K562 (cell line): ENCODE data around the gene ZCCHC3. TPM values are rescaled to one million over a fixed set of nuclear protein-coding genes. Genes with fewer than 3 reads are reported as not detected.

Source experiments
- ETV1 ChIP-seq: fragments of 450-650 bp; conservative IDR thresholded peaks from 2 replicates; pipeline ENCODE4 v1.6.1; 2016; ENCODE audit warnings: missing genetic modification characterization, control low read depth, low read depth, missing compliant biosample characterization
- ETV5 ChIP-seq: sonication (generic); formaldehyde crosslinking; IDR thresholded peaks from 2 replicates; pipeline ENCODE4 v1.4.0; 2020; ENCODE audit warnings: low read depth, mild to moderate bottlenecking, missing genetic modification reagents
- FOSL1 ChIP-seq: fragments of 200-800 bp; sonication (Bioruptor generic); conservative IDR thresholded peaks from 2 replicates; pipeline ENCODE4 v1.6.1; 2016; ENCODE audit warnings: missing genetic modification characterization, missing compliant biosample characterization
- FOXA3 ChIP-seq, 2 experiments: fragments of 450-650 bp in 1 of 2; sonication (generic) in 1 of 2; formaldehyde crosslinking; IDR thresholded peaks in 1 of 2; conservative IDR thresholded peaks in 1 of 2; 2 replicates each; pipeline versions ENCODE4 v1.4.0 to v1.8.0; 2020 to 2022; ENCODE audit warnings: mild to moderate bottlenecking in 2 of 2, missing genetic modification reagents in 1 of 2
- KAT7 ChIP-seq: sonication (generic); formaldehyde crosslinking; IDR thresholded peaks from 2 replicates; pipeline ENCODE4 v1.8.0; 2022; ENCODE audit warnings: missing genetic modification reagents, mild to moderate bottlenecking, borderline replicate concordance
- KDM4B ChIP-seq, 2 experiments: fragments of 450-650 bp in 1 of 2; sonication (generic) in 1 of 2; IDR thresholded peaks; 2 replicates each; pipeline ENCODE4 v1.6.1; 2016 to 2017; ENCODE audit warnings: borderline replicate concordance in 2 of 2, antibody characterized with exemption in 1 of 2, low read depth in 1 of 2, mild to moderate bottlenecking in 1 of 2
- MYC ChIP-seq, 2 experiments: fragments of 250-450 bp in 1 of 2; sonication (Bioruptor Pico) in 1 of 2; IDR thresholded peaks; 2 replicates each; pipeline versions ENCODE4 v1.5.1 to v1.6.1; 2012 to 2021; ENCODE audit warnings: low read depth in 2 of 2, borderline replicate concordance in 1 of 2, improper control_type of control experiment in 1 of 2, low read length in 1 of 2, mild to moderate bottlenecking in 1 of 2, moderate library complexity in 1 of 2
- NFIC ChIP-seq: fragments of 450-650 bp; IDR thresholded peaks from 2 replicates; pipeline ENCODE4 v1.6.1; 2017; ENCODE audit warnings: mild to moderate bottlenecking, inconsistent platforms
- NR2C2 ChIP-seq, 2 experiments: fragments of 200-800 bp in 1 of 2; sonication (Bioruptor generic) in 1 of 2; sonication (generic) in 1 of 2; formaldehyde crosslinking in 1 of 2; IDR thresholded peaks; 2 replicates each; pipeline versions ENCODE4 v1.6.1 to v1.8.0; 2016 to 2022; ENCODE audit warnings: mild to moderate bottlenecking in 1 of 2, missing compliant biosample characterization in 1 of 2, missing genetic modification characterization in 1 of 2, missing genetic modification reagents in 1 of 2
- POLR2A ChIP-seq: fragments of 450-650 bp; conservative IDR thresholded peaks from 2 replicates; pipeline ENCODE4 v1.6.1; 2016
- SAFB2 ChIP-seq: fragments of 200-400 bp; formaldehyde crosslinking; IDR thresholded peaks from 2 replicates; pipeline ENCODE4 v1.6.1; 2018; ENCODE audit warnings: borderline replicate concordance, low read length, low read depth, moderate library complexity; ENCODE audit not compliant: severe bottlenecking
- YY1 ChIP-seq, 3 experiments: IDR thresholded peaks; 2 replicates each; pipeline ENCODE4 v1.6.1; 2011; ENCODE audit warnings: low read length in 2 of 3, mild to moderate bottlenecking in 2 of 3, moderate library complexity in 2 of 3, borderline replicate concordance in 1 of 3, control low read depth in 1 of 3, low read depth in 1 of 3; ENCODE audit not compliant: insufficient read depth in 3 of 3, insufficient replicate concordance in 2 of 3, control insufficient read depth in 1 of 3, insufficient read length in 1 of 3; ENCODE audit errors: extremely low read depth in 1 of 3
- polyA plus RNA-seq, 8 experiments: library from polyadenylated mRNA; depleted of rRNA in 4 of 8; stranded (reverse) in 5 of 8; unstranded in 3 of 8; fragments of >200 nt; fragmentation: Nextera tagmentation in 2 of 8; fragmentation: Illumina TruSeq in 1 of 8; extraction: Ambion mirVana in 2 of 8; extraction: Trizol in 1 of 8; gene quantifications; 2 replicates each; pipeline versions ENCODE4 v1.2.1 to v1.2.3, GENCODE V29; 2011 to 2014; ENCODE audit warnings: inconsistent platforms in 1 of 8, missing spikeins in 1 of 8
- total RNA-seq, 7 experiments: library from RNA; depleted of rRNA in 6 of 7; stranded (reverse); fragments of >200 nt in 6 of 7; fragmentation: Illumina TruSeq in 2 of 7; extraction: Trizol in 2 of 7; gene quantifications; 2 replicates each; pipeline versions ENCODE4 v1.2.1 to v1.2.3, GENCODE V29; 2011 to 2021; ENCODE audit warnings: low replicate concordance in 1 of 7
- TF ChIP-seq, protein P1 (sequence below): fragments of 450-650 bp; IDR thresholded peaks from 2 replicates; pipeline ENCODE4 v1.6.1; 2017; ENCODE audit warnings: antibody characterized with exemption
- TF ChIP-seq, protein P2 (sequence below): fragments of 450-650 bp; IDR thresholded peaks from 2 replicates; pipeline ENCODE4 v1.6.1; 2017; ENCODE audit warnings: mild to moderate bottlenecking, moderate library complexity
- TF ChIP-seq, protein P3 (sequence below): fragments of 250-450 bp; sonication (Bioruptor Pico); IDR thresholded peaks from 2 replicates; pipeline ENCODE4 v1.8.0; 2022; ENCODE audit warnings: moderate library complexity, mild to moderate bottlenecking, inconsistent platforms
- TF ChIP-seq, protein P4 (sequence below): sonication (generic); formaldehyde crosslinking; IDR thresholded peaks from 2 replicates; pipeline ENCODE4 v1.8.0; 2022; ENCODE audit warnings: mild to moderate bottlenecking, missing genetic modification reagents
- TF ChIP-seq, protein P5 (sequence below): fragments of 200-800 bp; sonication (Bioruptor generic); IDR thresholded peaks from 2 replicates; pipeline ENCODE4 v1.6.1; 2017; ENCODE audit warnings: missing genetic modification characterization, missing compliant biosample characterization

Gene ZCCHC3
- total and polyA plus RNA-seq, 9 of the 15 experiments (the other 6 are each of a cell fraction or from before 2014, with no cell fraction given): 2.8 to 23.3 (median 16.5) TPM

DNA sequence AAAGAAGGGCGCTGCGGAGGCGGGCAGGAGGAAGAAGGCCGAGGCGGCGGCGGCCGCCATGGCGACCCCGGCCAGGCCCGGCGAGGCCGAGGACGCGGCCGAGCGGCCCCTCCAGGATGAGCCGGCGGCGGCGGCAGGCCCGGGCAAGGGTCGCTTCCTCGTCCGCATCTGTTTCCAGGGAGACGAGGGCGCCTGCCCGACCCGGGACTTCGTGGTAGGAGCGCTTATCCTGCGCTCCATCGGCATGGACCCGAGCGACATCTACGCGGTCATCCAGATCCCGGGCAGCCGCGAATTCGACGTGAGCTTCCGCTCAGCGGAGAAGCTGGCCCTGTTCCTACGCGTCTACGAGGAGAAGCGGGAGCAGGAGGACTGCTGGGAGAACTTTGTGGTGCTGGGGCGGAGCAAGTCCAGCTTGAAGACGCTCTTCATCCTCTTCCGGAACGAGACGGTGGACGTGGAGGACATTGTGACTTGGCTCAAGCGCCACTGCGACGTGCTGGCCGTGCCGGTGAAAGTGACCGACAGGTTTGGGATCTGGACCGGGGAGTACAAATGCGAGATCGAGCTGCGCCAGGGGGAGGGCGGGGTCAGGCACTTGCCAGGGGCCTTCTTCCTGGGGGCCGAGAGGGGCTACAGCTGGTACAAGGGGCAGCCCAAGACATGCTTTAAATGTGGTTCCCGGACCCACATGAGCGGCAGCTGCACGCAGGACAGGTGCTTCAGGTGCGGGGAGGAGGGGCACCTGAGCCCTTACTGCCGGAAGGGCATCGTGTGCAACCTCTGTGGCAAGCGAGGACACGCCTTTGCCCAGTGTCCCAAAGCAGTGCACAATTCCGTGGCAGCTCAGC lies 780 bp downstream of the ZCCHC3 start (continued):
- TF ChIP-seq YY1 (IDR thresholded peaks at IDR 0.05; ENCODE audit: borderline replicate concordance in 1 of 3, control insufficient read depth in 1 of 3, extremely low read depth in 1 of 3, insufficient read depth in 3 of 3, insufficient read length in 1 of 3, insufficient replicate concordance in 2 of 3, low read depth in 1 of 3, low read length in 2 of 3) (peak in 1 of 3 experiments; percentile 8), ETV1 (tag) (peak; percentile 57), MYC (IDR thresholded peaks at IDR 0.05; ENCODE audit: low read depth, low read length) (no peak), MYC (CRISPR knock-in tag; IDR thresholded peaks at IDR 0.05; ENCODE audit: borderline replicate concordance, low read depth) (no peak), KDM4B (IDR thresholded peaks at IDR 0.05; ENCODE audit: borderline replicate concordance in 2 of 2, low read depth in 1 of 2) (peak in 1 of 2 experiments; percentile 13; a peak in 1 of 4 replicates), NR2C2 (CRISPR knock-in tag; IDR thresholded peaks at IDR 0.05) (0 out of 2 replicates have a peak, but pooled peaks have one; percentile 31), NR2C2 (tag; IDR thresholded peaks at IDR 0.05) (peak; percentile 37), ETV5 (0 out of 2 replicates have a peak, but pooled peaks have one; percentile 32), KAT7 (CRISPR knock-in tag) (no peak; the same call in 1 of the 2 replicates), NFIC (peak; percentile 52; the same call in 1 of the 2 replicates), FOSL1 (tag) (no peak), FOXA3 (CRISPR knock-in tag; conservative IDR thresholded peaks at IDR 0.05 in 1 of 2, IDR thresholded peaks at IDR 0.05 in 1 of 2) (0 out of 4 replicates have a peak, but pooled peaks of 1 of the 2 experiments have one; percentile 26), SAFB2 (no peak), POLR2A (peak; percentile 62)
- TF ChIP-seq, protein P1, sequence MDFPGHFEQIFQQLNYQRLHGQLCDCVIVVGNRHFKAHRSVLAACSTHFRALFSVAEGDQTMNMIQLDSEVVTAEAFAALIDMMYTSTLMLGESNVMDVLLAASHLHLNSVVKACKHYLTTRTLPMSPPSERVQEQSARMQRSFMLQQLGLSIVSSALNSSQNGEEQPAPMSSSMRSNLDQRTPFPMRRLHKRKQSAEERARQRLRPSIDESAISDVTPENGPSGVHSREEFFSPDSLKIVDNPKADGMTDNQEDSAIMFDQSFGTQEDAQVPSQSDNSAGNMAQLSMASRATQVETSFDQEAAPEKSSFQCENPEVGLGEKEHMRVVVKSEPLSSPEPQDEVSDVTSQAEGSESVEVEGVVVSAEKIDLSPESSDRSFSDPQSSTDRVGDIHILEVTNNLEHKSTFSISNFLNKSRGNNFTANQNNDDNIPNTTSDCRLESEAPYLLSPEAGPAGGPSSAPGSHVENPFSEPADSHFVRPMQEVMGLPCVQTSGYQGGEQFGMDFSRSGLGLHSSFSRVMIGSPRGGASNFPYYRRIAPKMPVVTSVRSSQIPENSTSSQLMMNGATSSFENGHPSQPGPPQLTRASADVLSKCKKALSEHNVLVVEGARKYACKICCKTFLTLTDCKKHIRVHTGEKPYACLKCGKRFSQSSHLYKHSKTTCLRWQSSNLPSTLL: peak; percentile 71; the same call in 1 of the 2 replicates
- TF ChIP-seq, protein P2, sequence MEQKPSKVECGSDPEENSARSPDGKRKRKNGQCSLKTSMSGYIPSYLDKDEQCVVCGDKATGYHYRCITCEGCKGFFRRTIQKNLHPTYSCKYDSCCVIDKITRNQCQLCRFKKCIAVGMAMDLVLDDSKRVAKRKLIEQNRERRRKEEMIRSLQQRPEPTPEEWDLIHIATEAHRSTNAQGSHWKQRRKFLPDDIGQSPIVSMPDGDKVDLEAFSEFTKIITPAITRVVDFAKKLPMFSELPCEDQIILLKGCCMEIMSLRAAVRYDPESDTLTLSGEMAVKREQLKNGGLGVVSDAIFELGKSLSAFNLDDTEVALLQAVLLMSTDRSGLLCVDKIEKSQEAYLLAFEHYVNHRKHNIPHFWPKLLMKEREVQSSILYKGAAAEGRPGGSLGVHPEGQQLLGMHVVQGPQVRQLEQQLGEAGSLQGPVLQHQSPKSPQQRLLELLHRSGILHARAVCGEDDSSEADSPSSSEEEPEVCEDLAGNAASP: no peak
- TF ChIP-seq, protein P3, sequence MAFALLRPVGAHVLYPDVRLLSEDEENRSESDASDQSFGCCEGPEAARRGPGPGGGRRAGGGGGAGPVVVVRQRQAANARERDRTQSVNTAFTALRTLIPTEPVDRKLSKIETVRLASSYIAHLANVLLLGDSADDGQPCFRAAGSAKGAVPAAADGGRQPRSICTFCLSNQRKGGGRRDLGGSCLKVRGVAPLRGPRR (CRISPR knock-in tag): no peak
- TF ChIP-seq, protein P4, sequence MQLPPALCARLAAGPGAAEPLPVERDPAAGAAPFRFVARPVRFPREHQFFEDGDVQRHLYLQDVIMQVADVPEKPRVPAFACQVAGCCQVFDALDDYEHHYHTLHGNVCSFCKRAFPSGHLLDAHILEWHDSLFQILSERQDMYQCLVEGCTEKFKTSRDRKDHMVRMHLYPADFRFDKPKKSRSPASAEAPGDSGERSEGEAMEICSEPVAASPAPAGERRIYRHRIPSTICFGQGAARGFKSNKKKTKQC (CRISPR knock-in tag): peak; percentile 40; the same call in 1 of the 2 replicates
- TF ChIP-seq, protein P5, sequence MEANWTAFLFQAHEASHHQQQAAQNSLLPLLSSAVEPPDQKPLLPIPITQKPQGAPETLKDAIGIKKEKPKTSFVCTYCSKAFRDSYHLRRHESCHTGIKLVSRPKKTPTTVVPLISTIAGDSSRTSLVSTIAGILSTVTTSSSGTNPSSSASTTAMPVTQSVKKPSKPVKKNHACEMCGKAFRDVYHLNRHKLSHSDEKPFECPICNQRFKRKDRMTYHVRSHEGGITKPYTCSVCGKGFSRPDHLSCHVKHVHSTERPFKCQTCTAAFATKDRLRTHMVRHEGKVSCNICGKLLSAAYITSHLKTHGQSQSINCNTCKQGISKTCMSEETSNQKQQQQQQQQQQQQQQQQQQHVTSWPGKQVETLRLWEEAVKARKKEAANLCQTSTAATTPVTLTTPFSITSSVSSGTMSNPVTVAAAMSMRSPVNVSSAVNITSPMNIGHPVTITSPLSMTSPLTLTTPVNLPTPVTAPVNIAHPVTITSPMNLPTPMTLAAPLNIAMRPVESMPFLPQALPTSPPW: 0 out of 2 replicates have a peak, but pooled peaks have one; percentile 11
